Esophagus muscularis mucosa (tissue), 4 donors: ENCODE data around the gene OR56A3. TPM values are rescaled to one million over a fixed set of nuclear protein-coding genes. Genes with fewer than 3 reads are reported as not detected.

Experiments used
- DNase-seq: peaks from one replicate; pipeline ENCODE4 v3.0.0-alpha.2; 2017; ENCODE audit errors: extremely low spot score
- H3K27ac ChIP-seq, 4 donors: fragments of 200-600 bp; sonication (generic); replicated peaks in 1 of 4; 1 replicate in 3 of 4; 2 replicates in 1 of 4; pipeline ENCODE4 v1.5.1; 2016 to 2019; ENCODE audit warnings: mild to moderate bottlenecking in 1 of 4
- H3K27me3 ChIP-seq, 4 donors: fragments of 200-600 bp; sonication (generic); one replicate each; pipeline versions ENCODE4 v1.5.1 to v1.6.0; 2016 to 2019
- H3K36me3 ChIP-seq, 4 donors: fragments of 200-600 bp; sonication (generic); one replicate each; pipeline ENCODE4 v1.5.1; 2016 to 2019
- H3K4me1 ChIP-seq, 4 donors: fragments of 200-600 bp; sonication (generic); one replicate each; pipeline ENCODE4 v1.5.1; 2016 to 2019
- H3K4me3 ChIP-seq, 4 donors: fragments of 200-600 bp; sonication (generic); 1 replicate in 2 of 4; 2 replicates in 2 of 4; pipeline ENCODE4 v1.5.1; 2016 to 2019; ENCODE audit warnings: mild to moderate bottlenecking in 4 of 4, moderate library complexity in 1 of 4
- H3K9me3 ChIP-seq, 4 donors: fragments of 200-600 bp; sonication (generic); 1 replicate in 3 of 4; 2 replicates in 1 of 4; pipeline ENCODE4 v1.5.1; 2016 to 2019
- CTCF ChIP-seq, 3 experiments: fragments of 200-600 bp in 2 of 3; fragments of 450-650 bp in 1 of 3; sonication (generic) in 2 of 3; IDR thresholded peaks; one replicate each; pipeline ENCODE4 v1.5.1; 2017 to 2019; ENCODE audit warnings: antibody characterized with exemption in 3 of 3, mild to moderate bottlenecking in 2 of 3, moderate library complexity in 1 of 3
- EP300 ChIP-seq: sonication (generic); formaldehyde crosslinking; IDR thresholded peaks from one replicate; pipeline ENCODE4 v1.6.1; 2017; ENCODE audit warnings: antibody characterized with exemption
- POLR2A ChIP-seq: fragments of 450-650 bp; IDR thresholded peaks from one replicate; pipeline ENCODE4 v1.6.1; 2017; ENCODE audit warnings: antibody characterized with exemption, moderate library complexity, mild to moderate bottlenecking, low read depth
- POLR2AphosphoS5 ChIP-seq, 2 donors: sonication (generic); formaldehyde crosslinking; IDR thresholded peaks; one replicate each; pipeline ENCODE4 v1.6.1; 2017; ENCODE audit warnings: antibody characterized with exemption in 2 of 2
- WGBS: methylation state at CpG from one replicate; pipeline ENCODE4 v1.1.5; 2018; 5-methylcytosine and 5-hydroxymethylcytosine counted together
- intact Hi-C: fragments of 100-400 bp; cut with DNase I; formaldehyde crosslinking; loops from one replicate; pipeline ENCODE4 v1.15.1; 2023
- total RNA-seq, 4 donors: library from RNA; depleted of rRNA; stranded (reverse); fragments of >200 nt; gene quantifications; one replicate each; pipeline versions ENCODE4 v1.1.0 to v1.2.1, GENCODE V29; 2016

Gene OR56A3
- total RNA-seq, 4 donors from 2014 or later: not detected

GRCh38 chr11:5930614-5931013 is 11.4 kb upstream of the OR56A3 start:
- WGBS: 88% methylated on average over 11 of the region's 19 CpGs
- no peak overlapping the region for H3K27ac ChIP-seq

GRCh38 chr11:5931061-5931460 is 11.0 kb upstream of the OR56A3 start:
- intact Hi-C loops: no loop called here
- WGBS: 85% methylated on average over 8 of the region's 8 CpGs
- no peak for TF ChIP-seq EP300
- no peak for TF ChIP-seq POLR2AphosphoS5 (IDR thresholded peaks at IDR 0.05)
- TF ChIP-seq POLR2A: no peak
- TF ChIP-seq CTCF (IDR thresholded peaks at IDR 0.05): no peak

More at GRCh38 chr11:5930614-5931013, 11.4 kb upstream of the OR56A3 start:
- Histone ChIP-seq H3K4me1 (no peaks in the 10 kb centered on the region), H3K9me3 (peaks cover 0 to 11% (median 0%) of the 10 kb centered on the region in 4 donors), H3K36me3 (no peaks in the 10 kb centered on the region), H3K27me3 (no peaks in the 10 kb centered on the region), H3K4me3 (no peak overlapping the region)
- TF ChIP-seq CTCF (IDR thresholded peaks at IDR 0.05): no peak
- no peak for TF ChIP-seq POLR2A
- no peak for TF ChIP-seq EP300
- no peak for TF ChIP-seq POLR2AphosphoS5 (IDR thresholded peaks at IDR 0.05)
- DNase-seq: no peak
- intact Hi-C loops: no loop called here

GRCh38 chr11:5932671-5933070 is 9.4 kb upstream of the OR56A3 start:
- H3K27me3 ChIP-seq: no peaks in the 10 kb centered on the region
- peak; percentile 78 for DNase-seq
- H3K27ac ChIP-seq: no peak overlapping the region
- H3K4me3 ChIP-seq: no peak overlapping the region
- H3K9me3 ChIP-seq: peaks cover 0 to 6% (median 0%) of the 10 kb centered on the region in 4 donors
- intact Hi-C loops: no loop called here
- 89% methylated on average over 11 of the region's 11 CpGs for WGBS
- TF ChIP-seq POLR2A (no peak), CTCF (IDR thresholded peaks at IDR 0.05) (no peak), EP300 (no peak), POLR2AphosphoS5 (IDR thresholded peaks at IDR 0.05) (no peak)
- H3K4me1 ChIP-seq: no peaks in the 10 kb centered on the region
- H3K36me3 ChIP-seq: no peaks in the 10 kb centered on the region

More at GRCh38 chr11:5931061-5931460, 11.0 kb upstream of the OR56A3 start:
- Histone ChIP-seq H3K9me3 (peaks cover 0 to 10% (median 0%) of the 10 kb centered on the region in 4 donors), H3K4me1 (no peaks in the 10 kb centered on the region), H3K27ac (no peak overlapping the region), H3K4me3 (no peak overlapping the region), H3K36me3 (no peaks in the 10 kb centered on the region), H3K27me3 (no peaks in the 10 kb centered on the region)
- no peak for DNase-seq

- no peak overlapping the region for H3K4me3 ChIP-seq
- no peaks in the 10 kb centered on the region for H3K36me3 ChIP-seq
- no peak for TF ChIP-seq CTCF (IDR thresholded peaks at IDR 0.05)
- no peak for TF ChIP-seq POLR2AphosphoS5 (IDR thresholded peaks at IDR 0.05)
- no peak for TF ChIP-seq EP300
- no peak for TF ChIP-seq POLR2A
- peaks cover 0 to 6% (median 0%) of the 10 kb centered on the region in 4 donors for H3K9me3 ChIP-seq
- no peak overlapping the region for H3K27ac ChIP-seq
- H3K4me1 ChIP-seq: no peaks in the 10 kb centered on the region
- H3K27me3 ChIP-seq: no peaks in the 10 kb centered on the region
- intact Hi-C loops: no loop called here
- WGBS: 81% methylated on average over 10 of the region's 10 CpGs
- no peak for DNase-seq
Observed at GRCh38 chr11:5933116-5933515, 8.9 kb upstream of the OR56A3 start.
